Left kidney (tissue), 2 donors: ENCODE measurements around the gene TSPAN11. TPM values are rescaled to one million over a fixed set of nuclear protein-coding genes. Genes with fewer than 3 reads are reported as not detected.
"Not testable (repeated sequence)": the region's sequence is repeated elsewhere in the genome, so short reads cannot be mapped to it uniquely, and the experiment has no call there.

ENCODE experiments used
- DNase-seq: peaks from one replicate; pipeline ENCODE4 v3.0.0-alpha.2; 2013
- polyA plus RNA-seq: library from polyadenylated mRNA; unstranded; fragments of 120-200 nt; gene quantifications from one replicate; pipeline ENCODE4 v1.2.1, GENCODE V29; 2013; ENCODE audit not compliant: insufficient read length

The TSPAN11 gene
- polyA plus RNA-seq, 1 donor: 5.3 TPM

DNA sequence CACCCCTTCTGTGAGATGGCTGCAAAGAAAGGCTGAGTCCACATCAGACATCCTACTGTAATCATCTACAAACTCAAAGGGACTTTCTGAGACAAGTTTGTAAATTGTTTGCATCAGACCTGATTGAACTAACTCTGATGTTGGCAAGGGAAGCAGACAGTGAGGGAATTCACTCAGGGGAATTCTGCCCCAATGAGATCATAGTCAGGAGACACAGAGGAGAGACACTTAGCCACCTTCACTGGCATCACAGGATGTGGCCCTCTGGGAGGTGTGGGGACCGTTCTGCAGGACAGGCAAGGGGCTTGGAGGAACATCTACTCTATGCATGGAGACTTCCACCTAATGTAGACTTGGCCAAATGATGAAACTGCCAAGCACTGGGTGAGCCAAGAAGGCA is 76.5 kb downstream of the TSPAN11 start:
- DNase-seq: no peak

DNA sequence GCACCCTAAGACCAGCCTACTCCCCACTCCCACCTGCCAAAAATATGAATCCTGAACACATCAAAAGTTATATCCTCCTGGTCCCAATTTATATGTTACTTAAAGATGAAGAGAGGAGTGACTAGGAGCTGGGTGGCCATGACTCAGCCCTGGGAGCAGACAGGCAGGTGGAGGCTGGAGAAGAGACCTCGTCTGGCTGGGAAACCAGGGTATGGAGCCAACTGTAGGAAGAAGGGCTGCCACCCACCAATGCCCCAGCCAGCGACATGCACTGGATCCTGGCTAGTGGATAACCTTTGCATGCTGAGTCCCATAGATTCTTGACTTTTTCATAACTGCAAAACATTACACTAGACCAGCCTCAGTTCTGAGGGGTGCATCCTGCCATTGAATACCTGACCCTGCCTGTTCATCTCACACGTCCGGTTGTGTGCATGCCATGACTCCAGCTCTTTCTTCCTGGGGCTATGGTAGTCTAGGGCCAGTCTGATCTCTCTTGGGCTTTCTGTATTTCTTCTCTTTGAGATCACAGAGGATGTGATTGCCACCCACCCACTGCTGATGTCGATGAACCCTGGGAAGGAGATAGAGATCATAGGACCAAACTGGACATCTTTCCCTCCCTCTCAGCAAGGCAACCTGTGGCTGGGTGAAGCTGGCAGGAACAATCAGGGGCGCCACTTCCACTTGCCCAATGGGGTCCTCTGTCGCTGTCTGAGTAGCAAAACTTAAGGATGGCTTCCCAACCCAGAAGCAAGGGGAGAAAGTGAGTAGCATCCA is 77.5 kb downstream of the TSPAN11 start:
- DNase-seq: no peak

DNA sequence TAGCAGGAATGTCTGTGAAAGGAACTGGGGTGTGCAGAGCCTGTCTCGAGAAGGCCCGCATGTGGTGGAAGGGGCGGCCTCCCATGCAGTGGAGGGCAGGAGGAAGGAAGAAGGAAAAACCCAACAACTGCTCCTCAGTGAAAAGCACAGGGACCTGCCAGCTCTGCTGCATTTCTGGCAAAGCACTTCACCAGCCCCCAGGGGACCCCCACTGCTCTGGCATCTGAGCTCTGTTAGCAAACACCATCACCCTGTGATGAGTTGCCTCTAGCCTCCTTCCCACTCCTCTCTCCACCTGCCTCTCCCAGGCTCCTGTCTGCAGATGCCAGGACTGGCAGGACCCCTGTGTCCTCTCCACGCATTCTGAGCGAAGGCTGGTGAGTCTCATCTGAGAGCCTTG is 78.1 kb downstream of the TSPAN11 start:
- DNase-seq: no peak

DNA sequence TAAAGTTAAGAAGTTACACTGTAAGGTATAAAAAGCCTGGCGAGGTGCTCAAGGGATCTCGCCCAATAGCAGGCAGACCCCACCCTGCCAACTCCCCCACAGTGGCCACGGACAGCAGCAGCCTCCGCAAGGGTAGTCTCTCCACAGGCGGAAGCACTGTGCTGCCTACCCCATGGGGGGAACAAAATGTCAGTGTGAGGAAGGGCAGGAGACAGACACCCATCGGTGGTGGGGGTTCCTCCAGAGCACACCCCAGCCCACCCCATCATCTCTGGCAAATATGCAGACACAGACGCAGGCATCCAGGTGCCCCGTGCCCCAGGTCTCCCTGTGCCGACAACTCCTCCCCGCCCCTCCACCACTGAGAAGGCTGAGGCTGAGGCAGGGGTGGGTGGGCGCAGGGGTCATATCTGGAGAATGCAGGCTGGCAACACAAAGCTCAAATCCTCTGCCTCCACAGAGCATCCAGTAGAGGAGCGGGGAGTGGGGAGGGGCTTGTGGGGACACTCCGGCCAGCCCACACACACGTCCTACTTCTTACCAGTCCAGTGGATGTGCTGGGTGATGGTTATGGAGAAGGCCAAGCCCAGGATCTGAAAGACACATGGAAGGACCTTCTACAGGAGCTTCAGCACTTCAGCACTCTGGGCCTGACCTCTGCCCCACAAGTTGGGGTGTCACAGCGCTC is 78.9 kb downstream of the TSPAN11 start:
- no peak for DNase-seq

DNA sequence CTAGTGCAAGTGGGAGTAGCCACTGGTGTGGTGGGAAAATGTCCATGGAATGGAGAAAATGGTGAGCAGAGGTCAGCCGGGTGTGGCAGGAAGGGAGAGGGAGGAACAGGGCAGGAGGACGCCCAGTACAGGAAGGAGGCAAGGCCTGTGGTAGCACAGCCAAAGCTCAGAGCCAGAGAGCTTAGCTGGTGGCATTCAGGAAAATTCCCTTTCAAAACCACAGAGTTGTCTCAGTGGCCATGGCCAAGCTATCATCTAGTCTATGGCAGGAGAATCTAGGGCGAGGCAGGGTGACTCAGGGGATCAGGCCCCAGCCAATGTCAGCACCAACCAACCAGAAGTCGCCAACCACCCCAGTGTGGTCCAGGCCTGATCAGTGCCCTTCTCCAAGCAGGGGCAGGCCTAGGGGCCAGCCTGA is 79.4 kb downstream of the TSPAN11 start:
- no peak for DNase-seq

DNA sequence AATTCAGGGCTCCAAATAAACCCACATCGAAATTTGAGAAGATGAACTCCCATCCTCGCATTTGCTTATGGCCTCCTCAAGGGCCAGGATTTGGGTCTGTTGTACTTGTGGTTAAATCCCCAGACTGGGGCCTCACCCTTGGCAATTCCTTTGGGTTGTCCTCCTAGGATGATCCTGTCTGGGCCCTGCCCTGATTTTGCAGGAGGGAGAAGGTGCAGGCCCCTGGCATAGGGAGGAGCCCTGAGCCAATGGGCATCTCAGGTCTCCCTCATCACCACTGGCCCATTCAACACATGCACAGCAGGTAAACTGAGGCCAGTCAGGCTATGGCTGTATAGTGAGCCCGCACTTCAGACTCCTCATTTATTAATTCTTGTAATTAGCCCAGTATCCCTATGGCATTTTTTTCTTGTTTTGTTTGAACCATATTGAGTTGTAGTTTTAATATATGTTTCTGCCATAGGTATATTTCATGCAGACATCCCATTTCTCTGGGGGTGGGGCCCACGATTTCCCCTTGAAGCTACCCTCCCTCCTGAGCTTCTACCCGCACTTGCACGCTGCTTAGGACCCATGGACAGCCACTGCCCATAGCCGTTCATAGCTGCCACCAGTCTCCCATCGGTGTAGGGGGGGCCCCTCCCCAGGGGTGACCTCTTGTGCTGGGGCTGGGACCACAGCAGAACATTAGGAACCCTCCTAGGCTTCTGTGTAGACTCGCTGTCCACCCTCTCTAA is 80.0 kb downstream of the TSPAN11 start:
- no peak for DNase-seq

DNA sequence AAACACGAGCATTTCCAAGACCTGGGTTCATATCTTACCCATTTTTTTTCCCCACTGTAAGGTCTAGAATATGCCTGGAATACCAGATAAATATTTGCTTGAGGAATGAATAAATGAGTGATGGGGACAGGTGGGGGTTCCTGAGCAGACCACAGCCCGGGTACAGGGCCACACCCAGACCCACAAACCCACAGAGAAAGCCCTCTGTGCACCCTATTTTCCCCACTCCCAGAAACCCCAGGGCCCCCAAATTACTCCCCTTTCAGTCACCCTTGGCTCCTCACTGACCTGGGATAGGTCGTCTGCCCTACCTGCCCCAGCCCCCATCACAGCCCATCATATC is 80.6 kb downstream of the TSPAN11 start:
- DNase-seq: no peak

DNA sequence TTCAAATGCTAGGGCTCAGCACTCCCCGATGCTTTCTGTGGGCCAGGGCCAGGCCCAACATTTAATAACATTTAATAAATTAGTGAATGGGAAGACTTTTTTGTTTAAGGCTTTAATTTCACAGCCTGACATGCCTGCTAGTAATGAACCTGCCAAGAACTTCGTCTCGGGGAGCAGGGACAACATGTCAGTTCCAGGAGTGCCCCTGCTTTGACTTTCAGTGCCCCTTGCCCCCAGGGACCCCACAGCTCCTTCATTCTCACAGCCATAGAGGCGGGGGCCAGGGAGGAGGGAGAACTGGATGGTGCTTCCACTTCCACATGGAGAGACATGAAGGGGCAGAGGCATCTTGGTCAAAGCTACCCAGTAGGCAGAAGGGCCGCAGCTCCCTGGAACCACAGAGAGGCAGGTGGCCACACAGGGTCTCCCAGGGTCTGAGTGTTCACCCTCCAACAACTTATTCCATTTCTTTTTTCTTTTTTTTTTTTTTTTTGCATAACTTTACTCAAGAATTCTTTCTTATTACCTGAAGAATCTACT is 81.2 kb downstream of the TSPAN11 start:
- no peak for DNase-seq

DNA sequence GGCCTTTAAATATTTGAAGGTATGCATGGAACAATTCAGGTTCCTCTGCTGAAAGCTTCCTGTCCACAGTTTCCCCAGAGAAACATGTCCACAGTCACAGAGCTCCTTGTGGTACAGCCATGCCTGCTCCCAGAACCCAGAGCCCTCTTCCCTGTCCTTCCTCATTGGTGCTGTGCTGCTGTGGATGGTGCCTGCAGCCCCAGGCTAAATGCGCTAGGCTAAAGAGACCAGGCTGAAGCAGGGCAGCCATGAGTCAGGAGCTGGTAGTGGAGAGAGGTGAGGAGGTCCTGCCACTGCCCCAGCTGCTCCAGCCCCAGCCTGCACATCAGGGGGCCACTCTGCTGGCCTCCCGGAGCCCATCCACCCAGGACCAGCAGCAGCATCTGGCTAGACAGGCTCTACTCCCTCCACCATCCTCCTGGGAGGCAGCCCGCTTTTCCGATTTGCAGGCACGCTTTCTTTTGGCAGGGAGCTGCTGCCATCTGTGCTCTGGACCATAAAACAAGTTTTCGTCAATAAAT is 81.8 kb downstream of the TSPAN11 start:
- no peak for DNase-seq

DNA sequence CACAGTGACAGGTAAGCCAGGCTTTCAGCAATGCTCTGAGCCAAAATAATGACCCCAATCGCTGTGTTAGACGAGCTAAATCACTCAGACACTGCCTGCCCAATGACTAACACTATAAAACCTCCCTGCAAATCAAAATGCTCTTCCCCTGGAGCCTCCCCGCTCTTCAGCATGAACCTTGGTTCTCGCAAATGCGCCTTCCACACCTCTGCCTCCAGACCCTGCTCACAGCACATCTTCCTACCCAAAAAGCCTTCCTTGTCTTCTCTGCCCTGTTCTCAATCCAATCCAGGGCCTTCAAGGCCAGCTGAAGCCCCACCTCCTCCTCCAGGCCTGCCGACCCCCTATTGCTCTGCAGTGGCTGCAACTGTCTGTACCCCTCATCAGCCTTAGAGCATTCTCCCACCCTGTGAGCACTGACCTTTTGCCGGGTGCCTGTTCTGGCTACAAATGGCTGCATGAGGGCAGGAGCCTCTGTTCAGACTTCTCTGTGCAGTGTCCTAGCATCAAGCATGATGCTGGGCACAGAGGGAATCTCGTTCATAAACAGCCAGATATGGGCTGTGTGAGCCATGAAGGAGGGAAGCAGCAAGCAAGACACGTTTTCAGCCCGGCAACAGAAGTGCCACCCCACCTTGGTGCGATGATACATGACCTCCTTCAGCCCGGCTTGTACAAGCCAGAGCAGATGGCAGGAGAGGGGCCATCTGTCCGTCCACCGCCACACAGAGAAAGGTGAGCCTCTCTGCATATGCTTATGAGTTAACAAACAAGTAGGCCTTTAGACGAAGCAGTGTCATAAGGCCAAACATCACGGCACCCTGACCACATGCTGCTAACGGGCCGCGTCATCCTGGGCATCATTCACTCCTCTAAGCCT is 82.7 kb downstream of the TSPAN11 start:
- no peak for DNase-seq

DNA sequence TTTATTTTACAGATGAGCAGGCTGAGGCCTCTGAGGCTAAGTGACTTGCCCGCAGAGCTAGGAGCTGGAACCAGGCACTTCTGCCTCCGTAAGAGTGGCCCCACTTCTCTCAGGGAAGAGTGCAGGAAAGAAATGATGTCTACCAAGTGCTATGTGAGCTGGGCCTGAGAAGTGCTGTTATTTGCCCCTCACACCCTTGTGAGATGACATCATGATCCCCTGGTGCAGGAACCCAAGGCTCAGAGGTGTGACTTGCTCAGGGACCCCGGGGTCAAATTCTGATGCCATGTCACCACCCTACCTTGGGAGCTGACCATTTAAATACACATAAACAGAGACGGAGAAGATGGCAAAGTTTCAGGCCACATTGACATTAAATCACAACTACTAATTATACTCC is 83.4 kb downstream of the TSPAN11 start:
- no peak for DNase-seq

DNA sequence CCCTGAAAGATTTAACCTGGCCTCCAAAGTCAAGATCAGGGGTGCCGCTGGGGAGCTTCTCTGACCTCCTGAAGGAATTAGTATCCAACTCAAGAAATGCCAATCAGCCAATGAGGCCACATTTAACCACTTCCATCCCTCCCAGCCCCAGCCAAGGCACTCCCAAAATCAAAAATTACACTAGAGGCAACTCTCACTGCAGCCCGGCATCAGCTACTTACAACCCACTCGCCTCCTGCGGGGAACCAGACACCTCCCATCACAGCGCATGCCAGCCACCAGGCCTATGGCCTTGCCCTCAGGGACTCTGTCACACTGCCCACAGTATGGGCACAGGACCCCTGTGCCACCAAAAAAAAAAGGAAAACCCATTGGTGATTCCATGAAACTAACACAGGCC is 84.8 kb downstream of the TSPAN11 start:
- no peak for DNase-seq

DNA sequence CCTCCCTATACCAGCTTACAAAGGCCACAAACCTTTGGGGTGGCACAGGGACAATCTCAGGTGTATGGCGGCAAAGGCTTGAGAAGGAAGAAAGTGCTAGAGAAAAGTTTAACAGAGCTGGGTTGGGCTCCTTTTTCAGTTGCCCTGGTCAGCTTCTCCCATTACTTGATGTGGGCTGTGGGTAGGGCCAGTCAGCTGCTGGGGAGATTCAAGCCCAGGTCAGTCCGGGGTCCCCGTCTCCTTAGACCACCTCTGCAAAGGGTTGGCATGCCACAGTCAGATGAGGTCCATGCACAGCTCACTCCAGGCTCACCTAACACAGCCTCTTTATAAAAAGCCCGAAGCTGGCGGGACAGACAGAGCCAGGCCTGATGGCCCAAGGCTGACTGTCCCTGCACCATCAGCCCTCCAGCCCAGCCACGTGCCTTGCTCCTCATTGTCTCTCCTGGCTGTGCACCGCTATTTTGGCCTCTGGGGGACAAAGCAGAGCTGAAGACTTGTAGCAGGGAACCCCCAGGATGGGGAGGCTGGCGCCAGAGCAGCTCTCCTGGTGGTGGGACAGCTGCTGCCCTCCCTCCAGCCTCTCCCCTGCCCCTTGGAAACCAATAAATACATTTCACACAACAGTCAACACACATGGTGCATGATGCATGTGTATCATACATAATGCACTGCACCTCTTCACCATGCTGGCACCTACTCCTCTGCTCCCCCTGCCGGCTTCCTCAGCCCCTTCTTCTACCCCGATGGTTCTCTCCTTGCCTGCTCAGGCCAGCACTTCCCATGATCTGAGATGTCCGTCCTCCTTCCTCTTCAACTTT is 85.4 kb downstream of the TSPAN11 start:
- DNase-seq: no peak

DNA sequence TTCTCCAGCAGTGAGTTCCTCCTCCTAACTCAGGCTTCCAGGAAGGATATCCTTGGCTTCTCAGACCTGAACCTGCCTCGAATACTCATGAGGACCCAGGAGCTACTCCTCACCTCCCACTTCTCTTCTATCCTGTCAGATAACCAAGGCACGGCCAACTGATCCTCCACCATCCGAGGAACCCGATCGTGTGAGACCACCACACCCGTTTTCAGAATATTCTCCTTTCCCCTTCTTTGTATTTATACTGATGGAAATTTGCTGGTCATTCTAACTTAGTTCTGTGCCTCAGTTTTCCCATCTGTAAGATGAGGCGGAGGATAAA is 86.0 kb downstream of the TSPAN11 start:
- DNase-seq: not testable (repeated sequence)

DNA sequence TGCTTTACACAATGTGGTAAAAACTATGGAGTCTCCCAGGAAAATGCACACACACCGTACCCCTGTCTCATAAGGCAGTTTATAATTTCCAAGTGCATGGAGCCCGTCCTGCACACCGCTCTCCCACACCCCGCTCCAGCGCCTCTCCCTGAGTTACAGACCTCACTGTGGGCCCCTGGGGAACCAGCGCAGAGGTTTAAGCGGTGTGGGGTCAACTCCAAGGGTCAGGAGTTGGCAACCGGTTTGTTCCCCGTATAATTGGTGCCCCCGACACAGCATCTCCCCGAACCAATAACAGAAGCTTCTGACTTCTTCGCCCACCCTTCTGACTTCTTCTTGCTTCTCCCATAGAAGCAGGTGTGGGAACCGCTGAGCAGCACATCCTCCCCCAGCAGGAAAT is 88.7 kb downstream of the TSPAN11 start:
- no peak for DNase-seq

DNA sequence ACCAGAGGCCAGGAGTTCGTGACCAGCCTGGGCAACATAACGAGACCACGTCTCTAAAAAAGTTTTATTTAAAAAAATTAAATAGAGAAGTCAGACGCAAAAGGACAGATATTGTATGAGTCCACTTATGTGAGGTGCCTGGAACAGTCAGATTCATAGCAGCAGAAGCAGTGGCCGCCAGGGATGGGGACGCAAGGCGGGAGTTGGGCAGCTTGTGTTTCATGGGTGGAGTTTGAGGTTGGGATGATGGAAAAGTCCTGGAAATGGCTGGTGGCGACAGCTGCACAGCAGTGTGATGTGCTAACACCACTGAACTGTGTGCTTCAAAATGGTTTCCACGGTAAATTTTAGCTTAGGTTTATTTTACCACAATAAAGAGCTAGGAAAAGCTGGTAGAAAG is 89.5 kb downstream of the TSPAN11 start:
- no peak for DNase-seq

DNA sequence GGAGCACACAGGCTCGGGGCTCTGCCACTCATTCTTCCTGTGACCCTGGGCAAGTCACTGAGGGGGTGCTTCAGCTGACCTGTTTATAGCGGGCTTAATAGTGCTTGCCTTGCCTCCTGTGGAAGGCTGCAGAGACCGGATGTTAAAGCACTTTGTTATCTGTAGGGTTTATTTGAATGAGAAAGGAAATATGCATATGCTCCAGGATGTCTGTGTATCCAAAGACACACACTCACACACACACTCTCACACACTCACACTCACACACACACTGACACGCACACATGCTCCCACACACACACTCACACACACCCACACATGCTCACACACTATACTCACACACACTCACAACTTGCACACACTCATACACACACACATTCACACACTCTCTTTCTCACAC is 91.0 kb downstream of the TSPAN11 start:
- DNase-seq: no peak

DNA sequence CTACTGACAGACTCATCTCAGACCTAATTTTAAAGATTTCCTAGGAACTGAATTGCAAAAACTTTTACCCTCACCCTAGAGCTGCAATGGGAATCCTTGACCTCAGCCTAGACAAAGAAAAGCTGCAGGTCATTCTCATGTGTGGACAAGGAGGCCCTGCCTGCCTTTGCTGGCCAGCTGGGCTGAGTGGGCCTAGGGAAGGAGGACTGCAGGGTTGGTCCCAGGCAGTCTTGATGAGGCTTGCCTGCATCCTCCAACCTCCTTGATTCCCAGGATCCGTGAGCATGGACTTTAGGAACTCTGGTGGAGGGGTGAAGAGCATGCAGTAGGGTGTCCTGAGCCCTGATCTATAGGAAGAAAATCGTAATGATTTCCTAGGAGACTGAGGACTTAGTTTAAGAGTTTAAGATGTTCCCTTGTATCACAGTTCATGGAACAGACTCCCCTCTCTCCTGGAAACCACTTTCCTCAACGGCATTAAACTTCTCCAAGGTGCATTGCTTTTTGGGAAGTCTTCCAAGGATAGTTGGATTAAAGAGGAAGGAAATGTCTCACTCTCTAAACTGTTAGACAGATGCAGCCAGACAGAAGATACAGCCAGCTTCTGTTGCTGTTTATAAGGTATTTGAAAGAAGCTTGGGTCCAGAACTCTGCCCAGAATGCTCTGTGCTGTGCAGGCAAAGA is 91.7 kb downstream of the TSPAN11 start:
- no peak for DNase-seq

DNA sequence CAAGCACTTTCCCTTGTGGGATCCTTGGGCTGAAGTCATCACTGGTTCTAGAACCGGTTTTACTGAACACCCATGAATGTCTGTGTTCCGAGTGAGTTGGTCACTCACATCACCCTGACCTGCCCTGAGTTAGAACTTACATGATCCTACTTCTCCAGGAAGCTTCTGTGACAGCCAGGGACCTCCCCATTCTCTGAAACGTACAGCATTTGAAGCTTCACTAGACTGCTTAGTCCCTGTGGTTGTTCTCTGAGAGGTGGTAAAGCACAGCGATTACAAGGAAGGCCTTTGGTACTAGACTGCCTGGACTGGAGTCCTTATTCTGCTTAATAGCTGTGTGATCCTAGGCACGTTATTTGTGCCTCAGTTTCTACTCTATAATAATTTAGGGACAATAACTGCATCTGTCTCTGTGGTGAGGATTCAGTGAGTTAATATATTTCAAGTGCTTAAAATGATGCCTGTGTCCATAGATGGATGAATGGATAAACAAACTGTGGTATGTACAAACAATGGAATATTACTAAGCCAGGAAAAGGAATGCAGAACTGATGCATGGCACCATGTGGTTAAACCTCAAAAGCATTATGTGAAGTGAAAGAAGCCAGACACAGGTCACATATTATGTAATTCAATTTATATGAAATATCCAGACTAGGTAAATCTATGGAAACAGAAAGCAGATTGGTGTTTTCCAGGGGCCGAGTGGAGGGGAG is 92.4 kb downstream of the TSPAN11 start:
- DNase-seq: no peak

DNA sequence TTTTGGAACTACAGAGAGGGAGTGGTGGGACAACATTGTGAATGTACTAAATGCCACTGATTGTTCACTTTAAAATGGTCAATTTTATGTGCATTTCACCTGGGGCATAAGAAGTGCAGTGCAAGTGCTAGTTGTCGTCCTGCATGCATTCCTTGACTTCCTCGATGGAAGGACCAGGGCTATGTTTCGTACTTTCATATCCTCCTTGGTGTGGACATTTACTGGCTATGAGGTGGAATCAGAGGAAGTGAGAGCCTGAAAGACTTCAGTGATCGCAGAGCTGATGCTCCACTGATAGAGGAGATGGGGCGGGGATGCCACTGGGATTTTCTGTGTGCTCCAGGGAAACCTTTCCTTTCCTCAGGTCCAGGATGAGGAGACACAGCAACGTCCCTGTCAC is 93.0 kb downstream of the TSPAN11 start:
- DNase-seq: no peak
